Fibroblast of skin of right biceps (primary cell): ENCODE measurements around the gene GIMAP4.
"Not testable (repeated sequence)": the region's sequence is repeated elsewhere in the genome, so short reads cannot be mapped to it uniquely, and the experiment has no call there.

ENCODE experiments used
- DNase-seq: peaks from one replicate; pipeline ENCODE4 v3.0.0-alpha.2; 2013

Gene GIMAP4

DNA sequence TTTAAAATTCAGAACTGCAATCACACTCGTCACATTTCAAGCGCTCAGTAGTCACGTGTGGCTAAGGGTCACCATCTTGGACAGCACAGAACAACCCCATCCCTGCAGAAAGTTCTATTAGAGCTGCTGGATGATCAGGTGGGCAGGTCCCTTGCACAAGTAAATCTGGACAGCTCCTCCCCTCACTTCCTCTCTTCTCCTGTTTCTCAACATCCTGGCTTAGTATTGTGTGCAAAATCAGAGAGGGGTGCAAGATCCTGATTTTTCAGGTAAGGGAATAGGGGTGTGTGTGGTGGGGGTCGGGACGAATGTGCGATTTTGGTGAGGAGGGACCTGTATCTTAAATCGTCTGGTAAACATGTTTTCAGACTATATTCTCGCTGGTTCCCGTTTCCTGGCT is at the start of gene GIMAP4:
GIMAP4 (plus strand) TSS at position 222 of the 400 bp plus-strand sequence. CDS start 2,512 bp downstream, outside the sequence.
- DNase-seq = no peak

DNA sequence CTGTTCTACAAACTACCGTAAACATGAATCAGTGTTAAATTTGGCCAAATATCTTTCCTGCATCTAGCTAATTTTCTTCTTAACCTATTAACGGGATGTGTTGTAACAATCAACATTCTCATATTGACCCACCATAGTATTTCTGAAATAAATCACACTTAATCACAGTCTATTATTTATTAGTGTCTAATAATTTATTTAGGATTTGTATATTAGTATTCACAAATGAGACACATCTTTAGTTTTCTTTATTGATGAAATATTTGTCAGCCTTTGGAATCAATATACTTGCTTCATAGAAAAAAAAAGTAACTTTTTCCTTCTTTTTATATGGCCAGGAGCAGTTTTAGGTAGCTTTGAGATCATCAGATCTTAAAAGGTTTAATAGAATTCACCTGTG is 47.9 kb upstream of the GIMAP4 start:
- no peak for DNase-seq

DNA sequence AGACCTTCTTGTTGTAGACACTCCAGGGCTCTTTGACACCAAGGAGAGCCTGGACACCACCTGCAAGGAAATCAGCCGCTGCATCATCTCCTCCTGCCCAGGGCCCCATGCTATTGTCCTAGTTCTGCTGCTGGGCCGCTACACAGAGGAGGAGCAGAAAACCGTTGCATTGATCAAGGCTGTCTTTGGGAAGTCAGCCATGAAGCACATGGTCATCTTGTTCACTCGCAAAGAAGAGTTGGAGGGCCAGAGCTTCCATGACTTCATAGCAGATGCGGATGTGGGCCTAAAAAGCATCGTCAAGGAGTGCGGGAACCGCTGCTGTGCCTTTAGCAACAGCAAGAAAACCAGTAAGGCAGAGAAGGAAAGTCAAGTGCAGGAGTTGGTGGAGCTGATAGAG is 47.0 kb upstream of the GIMAP4 start:
- no peak for DNase-seq

DNA sequence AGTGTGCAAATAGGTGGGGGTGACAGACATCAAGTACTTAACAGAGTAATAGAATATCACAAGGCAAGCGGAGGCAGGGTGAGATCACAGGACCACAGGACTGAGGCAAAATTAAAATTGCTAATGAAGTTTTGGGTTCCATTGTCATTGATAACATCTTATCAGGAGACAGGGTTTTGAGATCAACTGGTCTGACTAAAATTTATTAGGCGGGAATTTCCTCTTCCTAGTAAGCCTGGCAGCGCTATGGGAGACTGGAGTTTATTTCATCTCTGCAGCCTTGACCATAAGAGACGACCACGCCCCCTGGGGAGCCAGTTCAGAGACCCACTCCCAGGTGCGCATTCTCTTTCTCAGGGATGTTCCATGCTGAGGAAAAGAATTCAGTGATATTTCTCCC is 44.3 kb upstream of the GIMAP4 start:
- not testable (repeated sequence) for DNase-seq

DNA sequence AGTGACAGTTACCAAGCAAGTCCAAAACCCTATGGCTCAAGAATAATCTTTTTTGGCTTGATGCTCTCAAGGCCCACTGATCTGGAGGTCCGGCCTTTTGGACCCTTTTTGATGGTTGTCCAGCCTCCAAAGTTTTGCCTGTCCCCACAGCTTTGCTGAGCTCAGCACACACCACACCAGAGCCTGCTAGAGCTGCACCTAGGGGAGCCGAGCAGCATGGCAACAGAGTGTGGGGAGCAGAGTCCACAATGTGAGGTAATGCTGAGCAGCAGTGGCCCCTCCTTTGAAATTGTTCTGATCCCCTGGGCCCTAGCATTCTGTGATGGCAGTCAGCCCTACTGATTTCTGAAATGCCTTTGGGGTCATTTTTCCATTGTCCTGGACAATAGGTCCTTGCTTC is 43.2 kb upstream of the GIMAP4 start:
- no peak for DNase-seq

DNA sequence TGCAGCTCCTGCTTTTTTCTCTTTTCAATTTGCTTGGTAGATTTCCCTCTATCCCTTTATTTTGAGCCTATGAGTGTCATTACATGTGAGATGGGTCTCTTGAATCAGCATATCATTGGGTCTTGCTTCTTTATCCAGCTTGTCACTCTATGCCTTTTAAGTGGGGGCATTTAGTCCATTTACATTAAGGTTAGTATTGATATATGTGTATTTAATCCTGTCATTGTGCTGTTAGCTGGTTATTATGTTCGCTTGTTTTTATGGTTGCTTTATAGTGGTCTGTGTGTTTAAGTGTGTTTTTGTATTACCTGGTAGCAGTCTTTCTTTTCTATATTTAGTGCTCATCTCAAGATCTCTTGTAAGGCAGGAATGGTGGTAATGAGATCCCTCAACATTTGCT is 35.5 kb upstream of the GIMAP4 start:
- no peak for DNase-seq

DNA sequence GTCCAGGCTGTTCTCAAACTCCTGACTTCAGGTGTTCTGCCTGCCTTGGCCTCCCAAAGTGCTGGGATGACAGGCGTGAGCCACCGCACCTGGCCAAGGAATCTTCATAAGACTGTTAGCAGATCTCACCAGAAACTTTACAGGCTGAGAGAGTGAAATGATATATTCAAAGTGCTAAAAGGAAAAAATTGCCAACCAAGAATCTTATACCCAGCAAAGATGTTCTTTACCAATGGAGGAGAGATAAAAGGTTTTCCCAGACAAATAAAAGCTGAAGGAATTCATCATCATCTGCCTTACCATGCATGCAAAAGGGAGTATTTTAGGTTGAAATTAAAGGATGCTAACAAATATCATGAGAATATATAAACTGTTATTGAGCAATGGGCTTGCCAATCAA is 28.9 kb upstream of the GIMAP4 start:
- no peak for DNase-seq

DNA sequence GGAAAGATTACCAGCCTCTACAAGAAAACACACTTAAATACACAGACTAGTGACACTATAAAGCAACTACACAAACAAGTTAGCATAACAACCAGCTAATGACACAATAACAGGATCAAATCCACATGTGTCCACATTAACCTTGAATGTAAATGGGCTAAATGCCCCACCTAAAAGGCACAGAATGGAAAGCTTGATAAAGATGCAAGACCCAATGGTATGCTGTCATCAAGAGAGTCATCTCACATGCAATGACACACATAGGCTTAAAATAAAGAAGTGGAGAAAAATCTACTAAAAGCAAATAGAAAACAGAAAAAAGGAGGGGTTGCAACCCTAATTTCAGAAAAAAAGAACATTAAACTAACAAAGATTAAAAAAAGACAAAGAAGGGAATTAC is 14.0 kb upstream of the GIMAP4 start:
- no peak for DNase-seq

DNA sequence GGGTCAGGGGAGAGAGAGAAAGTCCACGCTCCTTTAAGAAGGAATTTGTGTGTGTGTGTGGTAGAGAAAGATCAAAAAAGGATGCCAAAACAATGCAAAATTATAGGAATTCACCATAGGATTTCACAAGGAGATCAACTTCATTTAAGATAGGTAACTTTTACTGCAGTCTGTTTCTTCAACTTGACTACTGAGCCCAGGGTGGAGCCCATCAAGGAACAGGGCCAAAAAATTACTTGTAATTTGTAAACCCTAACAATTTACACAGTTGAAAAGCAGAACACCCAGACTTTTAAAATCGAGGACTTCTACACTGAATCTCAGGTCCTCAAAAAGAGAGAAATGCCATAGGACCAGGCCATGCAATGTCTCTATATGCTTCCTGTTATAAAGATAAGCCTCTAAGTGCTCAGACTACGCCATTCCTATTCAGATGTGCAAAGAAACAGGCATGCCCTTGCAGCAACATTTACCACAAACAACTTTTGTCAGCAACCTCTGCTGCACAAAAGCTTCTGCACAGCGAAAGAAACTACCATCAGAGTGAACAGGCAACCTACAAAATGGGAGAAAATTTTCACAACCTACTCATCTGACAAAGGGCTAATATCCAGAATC is 10.6 kb upstream of the GIMAP4 start:
- DNase-seq = no peak

DNA sequence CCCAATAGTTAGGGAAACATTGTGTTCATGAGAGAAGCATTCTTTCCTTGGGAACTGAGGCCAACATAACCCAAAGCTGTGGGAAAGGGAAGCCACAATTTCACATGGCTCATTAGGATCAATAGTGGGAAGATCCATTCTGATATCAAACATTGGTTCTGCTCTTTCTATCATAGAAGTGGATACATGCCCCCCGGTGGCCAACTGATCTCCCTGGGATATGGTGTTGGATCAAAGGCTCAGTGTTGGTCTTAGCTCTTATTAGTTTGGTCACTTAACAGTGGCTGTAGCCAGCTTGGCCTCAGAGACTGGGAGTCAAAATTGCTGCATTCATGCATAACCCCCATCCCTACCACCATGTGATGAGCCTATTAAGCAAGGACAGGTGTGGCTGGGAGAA is 6.7 kb upstream of the GIMAP4 start:
- DNase-seq = no peak

DNA sequence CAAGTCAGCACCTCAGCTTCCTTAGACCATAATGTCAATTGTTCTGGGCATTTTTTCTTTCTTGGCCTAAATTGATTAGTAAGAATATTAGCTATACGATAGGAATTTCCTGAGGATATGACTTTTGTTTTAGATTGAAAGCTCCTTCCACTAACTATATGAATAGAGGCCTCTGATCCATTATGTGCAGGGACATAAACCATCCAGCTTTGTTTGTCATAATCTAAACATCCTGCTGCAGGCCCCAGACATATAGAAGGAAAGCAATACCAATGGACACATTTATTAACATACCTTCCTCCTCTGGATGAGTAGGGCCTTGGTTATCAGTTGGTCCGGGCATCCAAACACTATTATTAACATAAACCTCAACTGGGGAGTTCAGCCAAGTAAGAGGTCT is 4.3 kb upstream of the GIMAP4 start:
- DNase-seq = no peak

DNA sequence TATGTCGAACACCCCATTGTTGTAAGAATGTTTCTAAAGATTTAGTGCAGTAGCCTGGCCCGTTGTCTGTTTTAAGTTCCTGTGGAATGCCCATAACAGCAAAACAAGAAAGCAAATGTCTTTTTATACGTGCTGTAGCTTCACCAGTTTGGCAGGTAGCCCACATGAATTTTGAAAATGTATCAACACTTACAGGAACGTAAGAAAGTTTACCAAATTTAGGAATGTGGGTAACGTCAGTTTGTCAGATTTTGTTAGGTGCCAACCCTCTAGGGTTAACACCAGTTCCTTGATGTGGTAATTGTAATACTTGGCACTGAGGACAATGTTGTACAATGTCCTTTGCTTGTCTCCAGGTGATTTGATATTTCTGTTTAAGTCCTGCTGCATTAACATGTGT is 3.2 kb upstream of the GIMAP4 start:
- no peak for DNase-seq

DNA sequence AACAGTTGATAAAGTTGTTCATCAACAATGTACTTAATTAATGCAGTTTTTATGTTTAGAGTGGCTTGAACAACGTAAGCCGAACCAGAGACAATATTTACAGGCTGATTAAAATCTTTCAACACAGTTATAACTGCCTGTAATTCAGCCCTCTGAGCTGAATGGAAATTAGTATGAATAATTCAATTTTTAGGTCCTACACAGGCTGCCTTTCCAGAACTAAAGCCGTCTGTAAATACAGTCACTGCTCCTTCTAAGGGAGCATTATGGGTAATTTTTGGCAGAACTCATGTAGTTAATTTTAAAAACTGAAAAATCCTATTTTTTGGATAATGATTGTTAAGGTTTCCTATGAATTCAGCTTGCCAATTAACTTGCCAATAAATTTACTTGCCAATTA is 2.6 kb upstream of the GIMAP4 start:
- DNase-seq = no peak

DNA sequence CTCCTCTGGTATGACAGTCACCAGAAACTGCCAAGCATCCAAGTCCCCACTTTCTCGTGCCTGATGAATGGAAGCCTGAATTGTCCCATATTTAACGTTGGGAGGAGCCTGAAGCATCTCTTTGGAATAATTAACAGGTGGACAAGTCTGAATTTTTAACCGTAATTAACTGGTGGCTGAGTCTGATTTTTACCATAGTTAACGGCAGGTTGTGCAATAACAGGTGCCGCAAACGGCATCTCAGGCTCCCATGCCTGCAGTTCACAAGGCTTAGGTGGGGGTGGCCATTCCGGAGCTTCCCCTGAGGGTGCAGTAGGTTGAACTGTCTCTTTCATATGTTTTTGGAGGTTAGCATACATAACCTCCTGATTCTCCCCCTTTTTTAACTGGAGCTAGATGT is 2.0 kb upstream of the GIMAP4 start:
- DNase-seq = no peak

DNA sequence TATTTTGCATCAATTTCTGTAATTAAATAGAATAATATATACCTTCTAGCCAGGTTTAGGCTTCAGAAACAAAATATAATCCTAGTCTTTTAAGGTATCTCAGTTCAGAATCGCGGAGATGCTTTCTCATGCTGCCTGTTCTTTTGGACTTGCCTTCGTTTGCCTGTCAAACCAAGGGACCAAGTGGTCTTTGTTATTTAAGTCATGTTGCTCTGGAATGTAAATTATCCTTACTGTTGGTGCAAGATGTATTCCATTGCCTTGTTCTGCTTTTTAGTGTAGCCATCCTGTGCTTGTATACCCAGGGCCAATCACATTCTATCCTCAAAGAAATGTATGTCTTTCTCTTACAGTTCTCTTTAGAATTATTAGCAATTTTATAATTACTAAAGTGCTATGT is 1.1 kb upstream of the GIMAP4 start:
- DNase-seq = no peak

DNA sequence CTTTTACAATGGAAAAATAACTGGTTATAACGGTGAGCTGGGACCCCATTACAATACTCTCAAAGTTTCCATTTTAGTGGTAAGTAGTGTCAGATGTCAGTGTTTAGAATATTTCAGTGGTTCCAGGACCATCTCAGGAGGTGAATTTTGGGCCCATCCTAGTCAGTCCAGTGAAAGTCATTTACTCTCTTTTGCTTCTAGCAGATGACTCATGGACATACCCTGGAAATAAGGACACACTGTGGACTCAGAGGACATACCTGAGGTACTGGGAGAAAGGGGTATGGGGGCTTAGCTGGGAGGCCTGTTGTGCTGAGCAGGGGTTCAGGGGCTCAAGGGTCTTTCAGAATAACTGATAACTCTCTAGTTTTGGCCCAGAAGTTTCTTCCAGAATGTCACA is 618 bp upstream of the GIMAP4 start:
- no peak for DNase-seq

DNA sequence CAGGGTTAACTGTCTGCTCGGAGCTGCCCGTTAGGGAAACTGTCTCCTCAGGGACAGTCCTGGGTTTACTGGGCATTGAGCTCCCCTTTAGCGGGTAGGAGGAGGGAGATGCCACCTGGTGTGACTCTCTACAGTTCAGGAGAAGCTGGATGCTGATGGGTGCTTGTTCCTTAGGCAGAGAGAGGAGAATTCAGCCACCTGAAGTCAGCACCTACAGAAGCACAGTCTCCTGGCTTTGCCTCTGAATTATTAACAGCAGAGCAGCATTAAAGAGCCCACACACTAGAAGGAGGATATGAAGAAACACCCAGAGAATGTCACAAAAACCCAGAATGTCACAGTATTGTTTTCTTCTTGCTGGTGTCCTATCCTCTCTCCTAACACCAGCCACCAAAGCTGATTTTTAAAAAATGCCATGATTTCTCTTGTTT is 696 bp downstream of the GIMAP4 start:
- no peak for DNase-seq

DNA sequence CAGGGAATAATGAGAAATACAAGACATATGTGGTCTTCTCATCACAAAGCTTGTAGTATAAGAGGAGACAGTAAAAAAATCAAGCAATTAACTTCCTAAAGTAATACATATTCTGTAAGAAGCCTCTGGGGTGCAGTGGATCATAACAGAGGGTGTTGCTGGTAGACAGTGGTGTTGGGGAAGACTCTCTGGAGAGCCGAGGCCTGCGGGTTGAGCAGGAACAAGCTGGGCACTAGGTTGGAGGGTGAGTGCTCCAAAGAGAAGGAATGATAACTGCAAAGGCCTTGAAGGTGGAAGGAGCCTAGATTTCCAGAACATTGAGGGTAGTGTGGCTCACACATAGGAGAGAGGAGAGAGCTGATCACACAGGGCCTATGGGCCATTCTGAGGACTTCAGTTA is 1.5 kb downstream of the GIMAP4 start:
- DNase-seq = no peak

DNA sequence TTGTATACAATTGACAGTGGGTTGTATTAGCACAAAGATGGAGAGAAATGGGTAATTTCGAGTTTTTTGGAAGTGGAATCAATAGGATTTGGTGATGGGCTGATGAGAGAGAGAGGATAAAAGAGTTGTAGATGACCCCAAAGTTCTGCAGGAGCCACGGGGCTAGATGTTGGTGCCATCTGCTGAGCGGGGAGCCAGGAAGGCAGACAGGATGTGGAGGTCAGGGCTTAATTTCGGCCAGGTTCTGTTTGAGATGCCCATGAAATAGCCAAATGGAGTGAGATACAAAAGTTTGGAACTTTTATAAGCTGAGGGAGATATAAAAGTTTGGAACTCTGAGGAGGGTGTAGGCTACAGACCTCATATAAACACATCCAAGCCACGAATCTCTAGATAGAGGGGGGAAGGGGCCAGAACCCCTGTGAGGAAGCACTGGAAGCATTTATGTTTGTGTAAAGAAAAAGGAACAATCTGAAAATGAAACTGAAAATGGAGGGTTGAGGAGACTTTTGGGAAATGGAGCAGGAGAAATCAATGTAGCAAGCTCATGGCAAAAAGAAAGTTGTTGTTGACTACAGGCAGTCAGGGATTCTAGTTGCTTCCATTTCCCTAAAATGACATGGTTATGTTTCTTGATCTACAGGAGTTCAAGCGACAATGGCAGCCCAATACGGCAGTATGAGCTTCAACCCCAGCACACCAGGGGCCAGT is 2.2 kb downstream of the GIMAP4 start:
- DNase-seq = no peak

DNA sequence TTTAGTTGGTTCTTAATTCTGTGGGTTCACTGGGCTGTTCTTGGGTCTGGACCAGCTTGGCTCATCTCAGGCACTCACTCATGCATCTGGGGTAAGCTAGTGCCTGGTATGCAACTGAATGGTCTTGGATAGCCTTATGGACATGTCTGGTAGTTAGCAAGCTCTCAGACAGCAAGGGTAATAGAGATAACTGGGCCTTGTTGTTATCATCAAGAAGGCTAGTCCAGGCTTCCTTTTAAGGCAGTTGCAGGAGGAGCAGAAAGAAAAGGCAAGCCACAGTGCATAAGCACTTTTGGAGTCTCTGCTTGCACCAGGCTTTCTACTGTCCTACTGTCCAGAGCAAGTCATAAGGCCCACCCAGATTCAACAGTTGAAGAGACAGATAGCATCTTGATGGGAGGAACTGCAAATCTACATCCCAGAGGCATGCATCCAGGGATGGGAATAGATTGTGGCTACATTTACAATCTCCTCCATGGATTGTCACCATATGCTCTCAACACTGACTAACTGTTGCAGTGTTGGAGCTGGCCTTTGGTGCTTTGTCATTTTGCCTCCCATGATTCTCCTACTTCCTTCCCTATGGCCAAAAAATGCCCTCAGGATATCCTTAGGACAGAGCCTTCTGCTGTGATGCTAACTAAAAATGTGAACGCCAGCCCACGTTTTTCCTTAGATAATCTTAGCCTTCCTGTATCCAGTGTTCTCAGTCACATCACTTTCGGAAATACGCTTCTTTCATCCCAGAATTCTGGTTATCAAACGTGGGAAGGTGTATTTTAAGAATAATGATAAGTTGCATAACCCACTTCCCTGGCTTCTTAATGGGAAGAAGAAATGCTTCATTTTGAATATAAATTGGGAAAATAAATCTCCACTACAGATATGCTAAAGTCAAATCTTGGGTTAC is 3.6 kb downstream of the GIMAP4 start:
- DNase-seq = no peak

DNA sequence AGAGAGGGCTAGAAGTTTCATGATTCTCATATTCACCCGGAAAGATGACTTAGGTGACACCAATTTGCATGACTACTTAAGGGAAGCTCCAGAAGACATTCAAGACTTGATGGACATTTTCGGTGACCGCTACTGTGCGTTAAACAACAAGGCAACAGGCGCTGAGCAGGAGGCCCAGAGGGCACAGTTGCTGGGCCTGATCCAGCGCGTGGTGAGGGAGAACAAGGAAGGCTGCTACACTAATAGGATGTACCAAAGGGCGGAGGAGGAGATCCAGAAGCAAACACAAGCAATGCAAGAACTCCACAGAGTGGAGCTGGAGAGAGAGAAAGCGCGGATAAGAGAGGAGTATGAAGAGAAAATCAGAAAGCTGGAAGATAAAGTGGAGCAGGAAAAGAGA is 5.3 kb downstream of the GIMAP4 start:
- no peak for DNase-seq

DNA sequence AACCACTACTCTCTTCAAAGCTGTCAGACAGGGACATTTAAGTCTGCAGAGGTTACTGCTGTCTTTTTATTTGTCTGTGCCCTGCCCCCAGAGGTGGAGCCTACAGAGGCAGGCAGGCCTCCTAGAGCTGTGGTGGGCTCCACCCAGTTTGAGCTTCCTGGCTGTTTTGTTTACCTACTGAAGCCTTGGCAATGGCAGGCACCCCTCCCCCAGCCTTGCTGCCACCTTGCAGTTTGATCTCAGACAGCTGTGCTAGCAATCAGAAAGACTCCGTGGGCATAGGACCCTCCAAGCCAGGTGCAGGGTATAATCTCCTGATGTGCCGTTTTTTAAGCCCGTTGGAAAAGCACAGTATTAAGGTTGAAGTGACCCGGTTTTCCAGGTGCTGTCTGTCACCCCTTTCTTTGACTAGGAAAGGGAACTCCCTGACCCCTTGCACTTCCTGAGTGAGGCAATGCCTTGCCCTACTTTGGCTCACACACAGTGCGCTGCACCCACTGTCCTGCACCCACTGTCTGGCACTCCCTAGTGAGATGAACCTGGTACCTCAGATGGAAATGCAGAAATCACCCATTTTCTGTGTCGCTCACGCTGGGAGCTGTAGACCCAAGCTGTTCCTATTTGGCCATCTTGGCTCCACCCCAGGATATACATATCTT is 12.9 kb downstream of the GIMAP4 start:
- not testable (repeated sequence) for DNase-seq

DNA sequence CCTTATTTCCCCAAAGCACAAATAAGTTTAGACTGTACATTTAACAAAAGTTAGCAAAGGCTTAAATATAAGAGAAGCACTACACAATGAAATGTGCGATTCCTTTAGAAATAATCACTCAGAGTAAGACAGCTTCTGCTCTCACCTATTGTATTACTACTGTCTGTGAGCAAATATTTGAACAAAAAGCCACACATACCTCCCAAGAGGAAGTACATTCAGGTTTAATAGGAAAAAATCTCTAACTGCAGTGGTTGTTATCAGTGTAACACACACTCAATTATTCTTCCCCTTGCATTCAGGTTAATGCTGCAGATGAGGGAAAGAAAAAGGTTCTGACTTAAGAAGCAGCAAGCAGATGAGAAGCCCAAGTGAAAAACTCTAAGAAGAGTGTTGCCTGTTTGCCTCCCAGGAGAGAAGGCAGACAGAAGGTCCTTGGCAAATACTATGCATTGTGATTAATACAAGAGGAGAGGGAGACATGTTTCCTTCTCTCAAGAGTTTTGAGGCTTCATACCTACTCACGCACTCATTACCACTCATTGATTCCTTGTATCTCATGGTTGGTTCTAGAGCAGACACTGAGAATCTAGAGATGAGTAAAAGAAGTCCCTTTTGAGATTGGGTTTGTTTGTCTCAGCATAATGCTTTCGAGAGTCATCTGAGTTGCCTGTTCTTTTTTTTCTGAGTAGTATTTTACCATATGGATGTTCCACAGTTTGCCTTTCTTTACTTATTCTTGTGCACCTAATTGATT is 13.6 kb downstream of the GIMAP4 start:
- no peak for DNase-seq
